ENCODE data around the gene UBE3A. TPM values are rescaled to one million over a fixed set of nuclear protein-coding genes. Genes with fewer than 3 reads are reported as not detected.

UBE3A gene
- total and polyA plus RNA-seq, 2 donors (not counting 1 experiment from before 2014, with no cell fraction given) = 13.4 to 135 TPM

DNA sequence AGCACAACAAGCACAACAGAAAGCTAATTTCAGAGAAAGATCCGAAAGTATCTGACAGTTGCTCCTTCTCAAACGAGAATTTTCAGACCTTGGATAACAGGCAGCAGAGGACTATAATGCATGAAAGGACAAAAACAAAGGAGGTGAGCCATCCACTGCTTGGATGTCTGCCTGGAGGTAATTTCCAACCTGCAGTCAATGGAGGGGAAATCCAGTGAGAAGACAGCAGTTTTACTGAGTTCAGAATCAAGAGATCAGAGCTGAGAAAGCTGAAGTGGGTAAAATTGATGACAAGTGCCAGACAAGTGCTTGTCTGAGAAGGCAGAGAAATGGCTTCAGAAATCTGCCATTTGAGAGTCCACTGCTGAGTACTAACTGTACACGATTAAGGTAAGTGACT lies 22.1 kb downstream of the UBE3A start:
- H3K9me3 Mint-ChIP-seq (ENCODE audit: insufficient read depth) = peaks cover 10% of the 10 kb centered on the region
- Histone ChIP-seq H3K9me3 (ENCODE audit: control extremely low read depth in 1 of 3, control insufficient read depth in 2 of 3, insufficient read depth in 1 of 3, low read length in 2 of 3) (peaks cover 4 to 8% (median 6%) of the 10 kb centered on the region in 3 donors), H3K4me3 (ENCODE audit: control extremely low read depth in 1 of 5, extremely low read depth in 1 of 5, insufficient read depth in 1 of 5, low read depth in 2 of 5, low read length in 4 of 5) (no peak overlapping the region), H3K27ac (ENCODE audit: low read length in 2 of 2) (no peak overlapping the region), H2AFZ (ENCODE audit: insufficient read depth, low read depth, low read length, poor library complexity, severe bottlenecking) (no peak overlapping the region), H4K20me1 (ENCODE audit: control insufficient read depth, insufficient read depth, low read length, poor library complexity, severe bottlenecking) (peaks cover 60% of the 10 kb centered on the region), H3K4me2 (replicated peaks; ENCODE audit: low read depth, low read length, poor library complexity, severe bottlenecking) (no peak overlapping the region), H3K36me3 (replicated peaks in 1 of 2; ENCODE audit: control extremely low read depth in 1 of 2, control insufficient read depth in 1 of 2, extremely low read depth in 1 of 2, insufficient read depth in 2 of 2, low read length in 1 of 2) (peaks cover 0 to 3% of the 10 kb centered on the region in 2 experiments), H3K9ac (ENCODE audit: low read length) (no peak overlapping the region), H3K27me3 (replicated peaks in 1 of 4; ENCODE audit: control extremely low read depth in 1 of 4, control insufficient read depth in 3 of 4, insufficient read depth in 4 of 4, low read length in 3 of 4) (no peaks in the 10 kb centered on the region), H3K4me1 (ENCODE audit: control insufficient read depth in 2 of 2, insufficient read depth in 2 of 2, low read length in 2 of 2) (peaks cover 0 to 9% of the 10 kb centered on the region in 2 donors), H3K79me2 (ENCODE audit: control insufficient read depth, insufficient read depth, low read length) (peaks cover 100% of the 10 kb centered on the region)
- no peak for ATAC-seq (ENCODE audit: low read depth)
- TF ChIP-seq, protein P1, sequence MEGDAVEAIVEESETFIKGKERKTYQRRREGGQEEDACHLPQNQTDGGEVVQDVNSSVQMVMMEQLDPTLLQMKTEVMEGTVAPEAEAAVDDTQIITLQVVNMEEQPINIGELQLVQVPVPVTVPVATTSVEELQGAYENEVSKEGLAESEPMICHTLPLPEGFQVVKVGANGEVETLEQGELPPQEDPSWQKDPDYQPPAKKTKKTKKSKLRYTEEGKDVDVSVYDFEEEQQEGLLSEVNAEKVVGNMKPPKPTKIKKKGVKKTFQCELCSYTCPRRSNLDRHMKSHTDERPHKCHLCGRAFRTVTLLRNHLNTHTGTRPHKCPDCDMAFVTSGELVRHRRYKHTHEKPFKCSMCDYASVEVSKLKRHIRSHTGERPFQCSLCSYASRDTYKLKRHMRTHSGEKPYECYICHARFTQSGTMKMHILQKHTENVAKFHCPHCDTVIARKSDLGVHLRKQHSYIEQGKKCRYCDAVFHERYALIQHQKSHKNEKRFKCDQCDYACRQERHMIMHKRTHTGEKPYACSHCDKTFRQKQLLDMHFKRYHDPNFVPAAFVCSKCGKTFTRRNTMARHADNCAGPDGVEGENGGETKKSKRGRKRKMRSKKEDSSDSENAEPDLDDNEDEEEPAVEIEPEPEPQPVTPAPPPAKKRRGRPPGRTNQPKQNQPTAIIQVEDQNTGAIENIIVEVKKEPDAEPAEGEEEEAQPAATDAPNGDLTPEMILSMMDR (IDR thresholded peaks at IDR 0.05) = no peak
- no peak for TF ChIP-seq EZH2 (IDR thresholded peaks at IDR 0.05; ENCODE audit: borderline replicate concordance, insufficient read depth, low read depth, low read length, poor library complexity, severe bottlenecking)
- no peak overlapping the region for H3K27ac Mint-ChIP-seq
- 83% methylated on average over 2 of the region's 3 CpGs for WGBS (ENCODE audit: insufficient coverage)
- intact Hi-C loops (cut with micrococcal nuclease) = no loop called here
- no peak for DNase-seq
- POLR2A ChIA-PET = no interaction called here
- CTCF ChIA-PET = no interaction called here
- no peak overlapping the region for H3K4me3 Mint-ChIP-seq
- H3K27me3 Mint-ChIP-seq = no peaks in the 10 kb centered on the region
- H3K4me1 Mint-ChIP-seq = peaks cover 62% of the 10 kb centered on the region

DNA sequence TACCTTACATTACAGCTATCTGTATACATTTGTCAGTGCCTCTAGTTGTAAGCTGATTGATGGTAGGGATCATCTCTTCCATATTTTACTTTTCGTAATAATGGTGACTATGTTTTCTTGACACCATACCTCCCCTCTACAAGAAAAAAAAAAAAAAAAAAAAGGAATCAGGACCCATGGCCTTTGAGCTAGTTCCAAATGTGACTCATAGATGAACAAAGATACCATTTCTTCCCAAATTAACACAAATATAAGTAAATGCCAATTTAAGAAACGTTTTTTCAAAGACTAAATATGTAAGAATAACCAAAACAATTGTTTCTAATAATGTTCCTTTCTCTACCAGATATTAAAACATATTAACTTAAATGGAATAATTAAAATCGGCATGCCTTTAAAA lies 23.1 kb downstream of the UBE3A start:
- DNase-seq = no peak
- peaks cover 0 to 3% of the 10 kb centered on the region in 2 experiments for H3K36me3 ChIP-seq (replicated peaks in 1 of 2; ENCODE audit: control extremely low read depth in 1 of 2, control insufficient read depth in 1 of 2, extremely low read depth in 1 of 2, insufficient read depth in 2 of 2, low read length in 1 of 2)
- peaks cover 4 to 8% (median 6%) of the 10 kb centered on the region in 3 donors for H3K9me3 ChIP-seq (ENCODE audit: control extremely low read depth in 1 of 3, control insufficient read depth in 2 of 3, insufficient read depth in 1 of 3, low read length in 2 of 3)
- H2AFZ ChIP-seq (ENCODE audit: insufficient read depth, low read depth, low read length, poor library complexity, severe bottlenecking) = no peak overlapping the region
- peaks cover 65% of the 10 kb centered on the region for H3K4me1 Mint-ChIP-seq
- H3K27me3 Mint-ChIP-seq = no peaks in the 10 kb centered on the region
- no peak overlapping the region for H3K4me3 ChIP-seq (ENCODE audit: control extremely low read depth in 1 of 5, extremely low read depth in 1 of 5, insufficient read depth in 1 of 5, low read depth in 2 of 5, low read length in 4 of 5)
- TF ChIP-seq EZH2 (IDR thresholded peaks at IDR 0.05; ENCODE audit: borderline replicate concordance, insufficient read depth, low read depth, low read length, poor library complexity, severe bottlenecking) = no peak
- TF ChIP-seq, protein P1 (IDR thresholded peaks at IDR 0.05) = no peak
- WGBS (ENCODE audit: insufficient coverage) = no CpG with 5 or more reads among the region's 3 CpGs
- H3K4me3 Mint-ChIP-seq = no peak overlapping the region
- no peak overlapping the region for H3K9ac ChIP-seq (ENCODE audit: low read length)
- peaks cover 100% of the 10 kb centered on the region for H3K79me2 ChIP-seq (ENCODE audit: control insufficient read depth, insufficient read depth, low read length)
- ChIA-PET CTCF (no interaction called here), POLR2A (no interaction called here)
- intact Hi-C loops (cut with micrococcal nuclease) = no loop called here
- H3K4me1 ChIP-seq (ENCODE audit: control insufficient read depth in 2 of 2, insufficient read depth in 2 of 2, low read length in 2 of 2) = peaks cover 9 to 19% of the 10 kb centered on the region in 2 donors
- no peak overlapping the region for H3K27ac ChIP-seq (ENCODE audit: low read length in 2 of 2)
- H4K20me1 ChIP-seq (ENCODE audit: control insufficient read depth, insufficient read depth, low read length, poor library complexity, severe bottlenecking) = peaks cover 63% of the 10 kb centered on the region
- H3K4me2 ChIP-seq (replicated peaks; ENCODE audit: low read depth, low read length, poor library complexity, severe bottlenecking) = no peak overlapping the region
- ATAC-seq (ENCODE audit: low read depth) = no peak
- peaks cover 6% of the 10 kb centered on the region for H3K9me3 Mint-ChIP-seq (ENCODE audit: insufficient read depth)
- H3K27me3 ChIP-seq (replicated peaks in 1 of 4; ENCODE audit: control extremely low read depth in 1 of 4, control insufficient read depth in 3 of 4, insufficient read depth in 4 of 4, low read length in 3 of 4) = no peaks in the 10 kb centered on the region
- no peak overlapping the region for H3K27ac Mint-ChIP-seq
